Fibroblast of mammary gland (primary cell): ENCODE measurements around the gene DPF3.

Source experiments
- DNase-seq: peaks from one replicate; pipeline ENCODE4 v3.0.0-alpha.2; 2010; ENCODE audit warnings: low read depth
- H3K4me3 ChIP-seq: 2 replicates; pipeline ENCODE4 v1.5.1; 2011; ENCODE audit warnings: low read depth, mild to moderate bottlenecking, low read length, moderate library complexity; ENCODE audit not compliant: control insufficient read depth
- CTCF ChIP-seq: conservative IDR thresholded peaks from 2 replicates; pipeline ENCODE4 v1.5.1; 2011; ENCODE audit warnings: low read depth, low read length, inconsistent platforms; ENCODE audit not compliant: control insufficient read depth, insufficient read depth

The DPF3 gene

GRCh38 chr14:72638021-72638420 lies 255.9 kb downstream of the DPF3 start:
- no peak overlapping the region for H3K4me3 ChIP-seq
- peak; percentile 94 for DNase-seq
- no peak for TF ChIP-seq CTCF

GRCh38 chr14:72636871-72637270 lies 257.0 kb downstream of the DPF3 start:
- H3K4me3 ChIP-seq: no peak overlapping the region
- TF ChIP-seq CTCF: no peak
- DNase-seq: no peak

GRCh38 chr14:72636094-72636493 lies 257.8 kb downstream of the DPF3 start:
- DNase-seq: peak; percentile 35
- no peak overlapping the region for H3K4me3 ChIP-seq
- TF ChIP-seq CTCF: no peak

GRCh38 chr14:72634691-72635616 lies 258.9 kb downstream of the DPF3 start:
- no peak overlapping the region for H3K4me3 ChIP-seq
- TF ChIP-seq CTCF: no peak
- DNase-seq: no peak

- TF ChIP-seq CTCF: no peak
- DNase-seq: no peak
- H3K4me3 ChIP-seq: no peak overlapping the region
Observed at GRCh38 chr14:72633551-72633950, 260.4 kb downstream of the DPF3 start.

- TF ChIP-seq CTCF: no peak
- DNase-seq: no peak
- H3K4me3 ChIP-seq: no peak overlapping the region
Observed at GRCh38 chr14:72632727-72633126, 261.2 kb downstream of the DPF3 start.

- TF ChIP-seq CTCF: no peak
- no peak for DNase-seq
- no peak overlapping the region for H3K4me3 ChIP-seq
Observed at GRCh38 chr14:72631401-72631800, 262.5 kb downstream of the DPF3 start.
